CD8-positive, alpha-beta memory T cell (primary cell): Measurements from ENCODE around the gene PIGN. TPM values are rescaled to one million over a fixed set of nuclear protein-coding genes. Genes with fewer than 3 reads are reported as not detected.
A peak's percentile ranks its signal among the peaks of the same experiment; 100 is the strongest.

ENCODE experiments used
- CTCF ChIA-PET: fragments of 350-600 bp; sonication (Branson Sonifier 250); formaldehyde crosslinking; loops from one replicate; lab custom pipeline; 2021; ENCODE audit warnings: antibody characterized with exemption; lab: Charles Lee
- POLR2A ChIA-PET: fragments of 350-600 bp; sonication (Branson Sonifier 250); formaldehyde crosslinking; loops from one replicate; lab custom pipeline; 2021; ENCODE audit warnings: antibody characterized with exemption; lab: Charles Lee
- DNase-seq, 5 donors: peaks; one replicate each; pipeline versions ENCODE4 v3.0.0 to v3.0.0-alpha.2; 2020 to 2022; ENCODE audit warnings: mixed read lengths in 1 of 5
- H3K27ac ChIP-seq: one replicate; pipeline ENCODE4 v1.7.0; 2013; ENCODE audit warnings: low read depth, mild to moderate bottlenecking, low read length, moderate library complexity
- H3K27me3 ChIP-seq: 2 replicates; pipeline ENCODE4 v1.7.0; 2013; ENCODE audit warnings: low read length, mild to moderate bottlenecking; ENCODE audit not compliant: insufficient read depth, poor library complexity, severe bottlenecking
- H3K36me3 ChIP-seq: 2 replicates; pipeline ENCODE4 v1.7.0; 2013; ENCODE audit warnings: mild to moderate bottlenecking, low read length, moderate library complexity; ENCODE audit not compliant: insufficient read depth
- H3K4me1 ChIP-seq: 2 replicates; pipeline ENCODE4 v1.7.0; 2013; ENCODE audit warnings: mild to moderate bottlenecking, low read length, moderate library complexity; ENCODE audit not compliant: insufficient read depth
- H3K4me3 ChIP-seq: 2 replicates; pipeline ENCODE4 v1.7.0; 2013; ENCODE audit warnings: mild to moderate bottlenecking, low read length
- H3K9me3 ChIP-seq: 2 replicates; pipeline ENCODE4 v1.7.0; 2013; ENCODE audit warnings: mild to moderate bottlenecking, low read length
- H3K27ac Mint-ChIP-seq, 8 donors: one replicate each; pipeline ENCODE4 v1.8.0; 2020 to 2021; ENCODE audit warnings: mixed read lengths in 8 of 8, mild to moderate bottlenecking in 6 of 8, inconsistent platforms in 3 of 8, moderate library complexity in 3 of 8
- H3K27me3 Mint-ChIP-seq, 2 donors: one replicate each; pipeline ENCODE4 v1.8.0; 2020 to 2021; ENCODE audit warnings: mixed read lengths in 2 of 2, mild to moderate bottlenecking in 1 of 2, moderate library complexity in 1 of 2
- H3K36me3 Mint-ChIP-seq, 3 donors: one replicate each; pipeline ENCODE4 v1.8.0; 2020 to 2021; ENCODE audit warnings: mixed read lengths in 3 of 3, inconsistent platforms in 1 of 3, mild to moderate bottlenecking in 1 of 3
- H3K4me1 Mint-ChIP-seq, 3 donors: one replicate each; pipeline ENCODE4 v1.8.0; 2020 to 2021; ENCODE audit warnings: mixed read lengths in 3 of 3, inconsistent platforms in 1 of 3, mild to moderate bottlenecking in 1 of 3
- H3K4me3 Mint-ChIP-seq, 7 donors: one replicate each; pipeline ENCODE4 v1.8.0; 2020 to 2021; ENCODE audit warnings: mixed read lengths in 7 of 7, mild to moderate bottlenecking in 6 of 7, moderate library complexity in 4 of 7, inconsistent platforms in 2 of 7
- H3K9me3 Mint-ChIP-seq, 5 donors: one replicate each; pipeline ENCODE4 v1.8.0; 2020 to 2022; ENCODE audit warnings: mixed read lengths in 5 of 5, mild to moderate bottlenecking in 3 of 5, moderate library complexity in 2 of 5, inconsistent platforms in 1 of 5
- polyA plus RNA-seq: library from polyadenylated mRNA; unstranded; fragments of 300-500 nt; fragmentation: Illumina TruSeq; gene quantifications from one replicate; pipeline ENCODE4 v1.2.3, GENCODE V29; 2021
- total RNA-seq, 2 experiments: library from RNA; stranded (reverse); gene quantifications; one replicate each; pipeline ENCODE4 v1.2.3, GENCODE V29; 2021

The PIGN gene
- total and polyA plus RNA-seq, 3 experiments from 2014 or later = 11.4 to 24.2 (median 23.2) TPM

DNA sequence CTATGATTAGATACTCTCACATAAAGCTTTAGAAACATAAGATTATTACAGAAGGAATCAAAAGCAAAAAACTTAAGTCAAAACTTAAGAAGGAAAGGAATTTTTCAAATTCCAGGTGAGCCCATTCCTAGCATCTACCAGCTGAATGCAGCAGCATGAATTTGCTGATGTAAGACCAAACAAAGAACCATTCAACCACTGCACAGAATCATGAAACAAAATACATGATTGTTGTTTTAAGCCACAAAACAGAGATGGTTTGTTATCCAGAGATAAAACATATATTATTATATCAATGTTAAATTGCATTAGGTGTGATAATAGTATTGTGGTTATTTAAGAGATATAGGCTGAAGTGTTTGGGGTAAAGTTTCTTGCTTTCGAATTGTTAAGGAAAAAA lies 29.0 kb downstream of the PIGN start:
- H3K9me3 Mint-ChIP-seq = no peaks in the 10 kb centered on the region
- H3K27me3 Mint-ChIP-seq = no peaks in the 10 kb centered on the region
- Histone ChIP-seq H3K36me3 (no peaks in the 10 kb centered on the region), H3K27me3 (no peaks in the 10 kb centered on the region), H3K4me1 (no peaks in the 10 kb centered on the region), H3K9me3 (no peaks in the 10 kb centered on the region), H3K27ac (no peak overlapping the region), H3K4me3 (no peak overlapping the region)
- CTCF ChIA-PET = no interaction called here
- no peak overlapping the region for H3K4me3 Mint-ChIP-seq
- peaks cover 10 to 56% (median 11%) of the 10 kb centered on the region in 3 donors for H3K36me3 Mint-ChIP-seq
- POLR2A ChIA-PET = no interaction called here
- no peak for DNase-seq
- H3K4me1 Mint-ChIP-seq = peaks cover 0 to 3% (median 2%) of the 10 kb centered on the region in 3 donors
- H3K27ac Mint-ChIP-seq = no peak overlapping the region

DNA sequence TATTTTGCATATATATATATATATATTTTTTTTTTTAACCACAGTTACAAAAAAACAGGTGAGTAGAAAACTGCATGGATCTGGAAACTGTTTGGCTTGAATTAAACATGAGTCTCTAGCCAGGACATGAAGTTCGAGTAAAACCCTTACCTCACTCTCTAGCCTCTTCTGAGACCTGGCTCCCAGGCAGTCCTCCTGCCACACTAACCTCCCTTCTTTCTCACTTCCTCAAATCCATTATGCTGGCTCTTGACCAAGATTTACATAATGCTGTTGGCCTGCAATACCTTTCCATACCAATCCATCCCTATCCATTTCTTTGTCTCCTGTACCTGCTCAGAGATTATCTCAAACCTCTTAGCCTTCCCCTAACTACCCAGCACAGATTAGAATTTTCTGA lies 34.0 kb downstream of the PIGN start:
- H3K27me3 Mint-ChIP-seq = no peaks in the 10 kb centered on the region
- Histone ChIP-seq H3K4me1 (no peaks in the 10 kb centered on the region), H3K9me3 (no peaks in the 10 kb centered on the region), H3K4me3 (no peak overlapping the region), H3K27ac (no peak overlapping the region), H3K36me3 (no peaks in the 10 kb centered on the region), H3K27me3 (no peaks in the 10 kb centered on the region)
- POLR2A ChIA-PET = no interaction called here
- no peak overlapping the region for H3K4me3 Mint-ChIP-seq
- CTCF ChIA-PET = no interaction called here
- DNase-seq = no peak
- H3K27ac Mint-ChIP-seq = no peak overlapping the region
- H3K36me3 Mint-ChIP-seq = peaks cover 6 to 39% (median 13%) of the 10 kb centered on the region in 3 donors
- H3K9me3 Mint-ChIP-seq = no peaks in the 10 kb centered on the region
- H3K4me1 Mint-ChIP-seq = no peaks in the 10 kb centered on the region

DNA sequence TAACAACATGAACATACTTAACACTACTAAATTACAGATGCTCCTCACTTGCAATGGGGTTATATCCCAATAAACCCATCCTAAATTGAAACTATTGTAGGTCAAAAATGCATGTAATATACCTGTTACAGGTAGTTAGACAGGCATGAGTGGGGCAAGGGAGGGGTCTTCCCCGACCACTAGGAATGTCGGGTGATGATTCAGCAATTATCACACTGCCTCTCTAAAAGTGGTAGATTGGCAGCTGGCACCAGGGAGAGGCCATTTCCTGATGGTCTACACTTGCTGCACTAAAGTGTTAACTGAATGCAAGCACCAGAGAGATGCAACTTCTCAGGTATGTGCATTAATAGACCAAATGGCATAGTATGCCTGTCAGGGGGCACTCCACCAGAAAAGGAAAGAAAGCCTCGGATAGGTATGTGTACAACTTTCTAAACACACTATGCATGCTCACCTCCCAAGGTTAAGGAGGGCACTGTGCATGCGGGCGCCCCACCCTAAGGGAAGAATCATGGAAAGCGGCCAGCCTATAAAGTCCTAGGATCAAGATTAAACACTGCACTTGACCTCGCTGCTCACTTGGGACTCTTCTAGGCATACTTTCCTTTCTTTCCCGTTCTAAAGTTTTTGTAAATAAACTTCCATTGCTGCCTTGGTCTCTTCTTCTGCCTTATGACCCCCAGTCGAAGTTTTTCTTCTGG lies 35.6 kb downstream of the PIGN start:
- POLR2A ChIA-PET = no interaction called here
- H3K27me3 Mint-ChIP-seq = no peaks in the 10 kb centered on the region

DNA sequence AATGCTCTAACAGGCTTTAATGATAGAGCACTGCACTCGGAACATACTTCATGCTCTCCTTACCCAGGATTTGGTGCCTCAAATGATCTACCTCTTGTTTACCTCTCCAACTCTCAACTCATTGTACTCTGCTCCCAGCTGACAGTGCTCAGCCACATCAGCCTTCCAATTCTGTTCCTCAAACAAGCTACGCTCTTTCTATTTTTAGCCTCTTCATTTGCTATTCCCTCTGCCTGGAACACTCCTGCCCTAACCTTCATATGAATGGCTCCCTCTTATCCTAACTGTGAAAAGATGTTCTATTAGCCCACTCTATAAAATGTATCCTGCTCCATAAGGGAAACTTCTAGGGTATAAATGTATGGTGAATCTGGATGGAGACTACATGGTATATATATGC lies 42.5 kb downstream of the PIGN start:
- no peaks in the 10 kb centered on the region for H3K4me1 Mint-ChIP-seq
- Histone ChIP-seq H3K4me3 (no peak overlapping the region), H3K27ac (no peak overlapping the region), H3K9me3 (no peaks in the 10 kb centered on the region), H3K4me1 (no peaks in the 10 kb centered on the region), H3K36me3 (peaks cover 6% of the 10 kb centered on the region), H3K27me3 (no peaks in the 10 kb centered on the region)
- DNase-seq = no peak
- peaks cover 0 to 40% (median 17%) of the 10 kb centered on the region in 3 donors for H3K36me3 Mint-ChIP-seq
- H3K9me3 Mint-ChIP-seq = no peaks in the 10 kb centered on the region
- H3K27ac Mint-ChIP-seq = no peak overlapping the region
- no peaks in the 10 kb centered on the region for H3K27me3 Mint-ChIP-seq
- ChIA-PET CTCF (interaction anchor here (2.2 kb wide), 1 partner anchor 13 kb away, joined by 7 read pairs; no protein-coding TSS in a partner anchor), POLR2A (interaction anchor here (0.6 kb wide), 1 partner anchor 9 kb away, joined by 7 read pairs; no protein-coding TSS in a partner anchor)
- no peak overlapping the region for H3K4me3 Mint-ChIP-seq

More for the DNA sequence above, 35.6 kb downstream of the PIGN start:
- Histone ChIP-seq H3K27me3 (no peaks in the 10 kb centered on the region), H3K36me3 (no peaks in the 10 kb centered on the region), H3K27ac (no peak overlapping the region), H3K4me3 (no peak overlapping the region), H3K9me3 (no peaks in the 10 kb centered on the region), H3K4me1 (no peaks in the 10 kb centered on the region)
- Mint-ChIP-seq H3K9me3 (no peaks in the 10 kb centered on the region), H3K4me3 (no peak overlapping the region), H3K36me3 (peaks cover 0 to 38% (median 9%) of the 10 kb centered on the region in 3 donors), H3K27ac (no peak overlapping the region), H3K4me1 (no peaks in the 10 kb centered on the region)
- no peak for DNase-seq
- CTCF ChIA-PET = no interaction called here

DNA sequence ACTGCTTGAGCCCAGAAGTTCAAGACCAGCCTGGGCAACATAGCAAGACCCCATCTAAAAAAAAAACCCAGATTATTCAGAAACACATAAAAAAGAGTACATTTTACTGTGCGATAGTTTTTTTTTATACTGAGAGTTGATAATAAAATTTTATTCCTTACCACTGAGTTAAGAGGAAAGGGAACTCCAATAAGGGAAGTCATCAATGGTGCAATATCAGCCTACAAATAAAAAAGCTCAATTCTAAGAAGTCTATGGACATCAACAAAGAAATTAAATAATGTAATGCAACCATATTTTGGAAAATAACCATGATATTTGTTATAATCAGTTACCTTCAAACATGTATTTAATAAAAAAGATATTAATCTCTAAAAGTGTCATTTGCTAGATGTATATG lies 46.6 kb downstream of the PIGN start:
- peaks cover 0 to 50% (median 17%) of the 10 kb centered on the region in 3 donors for H3K36me3 Mint-ChIP-seq
- peak overlapping the region in 1 of 8 donors; percentile 21 for H3K27ac Mint-ChIP-seq
- CTCF ChIA-PET = no interaction called here
- no peak overlapping the region for H3K4me3 Mint-ChIP-seq
- Histone ChIP-seq H3K27ac (no peak overlapping the region), H3K36me3 (peaks cover 6% of the 10 kb centered on the region), H3K27me3 (no peaks in the 10 kb centered on the region), H3K4me1 (no peaks in the 10 kb centered on the region), H3K4me3 (no peak overlapping the region), H3K9me3 (no peaks in the 10 kb centered on the region)
- DNase-seq = no peak
- POLR2A ChIA-PET = no interaction called here
- no peaks in the 10 kb centered on the region for H3K27me3 Mint-ChIP-seq
- H3K4me1 Mint-ChIP-seq = no peaks in the 10 kb centered on the region
- H3K9me3 Mint-ChIP-seq = no peaks in the 10 kb centered on the region

DNA sequence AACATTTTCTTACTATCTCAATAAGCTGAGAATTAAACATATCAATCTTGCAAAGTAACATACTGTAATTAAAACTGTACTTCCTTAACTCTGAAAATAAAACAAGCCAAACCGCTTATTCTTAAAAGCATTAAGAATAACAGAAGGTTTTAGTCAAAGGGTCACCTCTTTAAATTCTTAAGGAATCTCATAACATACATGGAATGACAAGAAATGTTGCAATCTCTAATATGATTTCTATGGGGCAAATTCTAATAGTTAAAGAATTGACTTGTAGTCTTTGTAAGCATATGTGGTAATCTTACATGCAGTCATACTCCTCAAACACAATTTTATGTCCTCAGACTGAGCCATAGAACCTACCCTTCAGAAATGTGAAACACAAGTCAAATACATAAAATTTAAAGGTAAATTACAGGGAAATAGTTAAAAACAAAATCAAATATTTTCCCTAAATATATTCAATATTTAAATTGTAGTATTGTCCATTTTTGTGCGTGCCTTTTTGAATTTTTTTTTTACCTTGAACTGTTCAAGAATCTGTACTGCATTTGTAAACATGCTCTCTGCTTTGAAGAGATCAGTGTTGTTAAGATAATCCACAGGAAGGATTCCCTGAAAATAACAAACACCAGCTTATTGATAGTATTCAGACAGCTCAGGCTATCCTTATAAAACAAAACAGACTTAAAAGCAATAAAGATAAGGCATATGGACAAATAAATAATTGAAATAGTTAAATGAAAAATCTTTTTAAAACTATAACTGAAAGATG lies 48.2 kb downstream of the PIGN start:
- no peaks in the 10 kb centered on the region for H3K4me1 Mint-ChIP-seq
- H3K27ac ChIP-seq = no peak overlapping the region
- DNase-seq = no peak
- no peak overlapping the region for H3K4me3 Mint-ChIP-seq
- POLR2A ChIA-PET = no interaction called here
- no peak overlapping the region for H3K4me3 ChIP-seq
- no peaks in the 10 kb centered on the region for H3K36me3 ChIP-seq
- H3K9me3 ChIP-seq = no peaks in the 10 kb centered on the region
- H3K27me3 ChIP-seq = no peaks in the 10 kb centered on the region
- H3K4me1 ChIP-seq = no peaks in the 10 kb centered on the region
- H3K27me3 Mint-ChIP-seq = no peaks in the 10 kb centered on the region
- CTCF ChIA-PET = no interaction called here
- peak overlapping the region in 1 of 8 donors; percentile 14 for H3K27ac Mint-ChIP-seq
- peaks cover 0 to 48% (median 11%) of the 10 kb centered on the region in 3 donors for H3K36me3 Mint-ChIP-seq
- no peaks in the 10 kb centered on the region for H3K9me3 Mint-ChIP-seq

DNA sequence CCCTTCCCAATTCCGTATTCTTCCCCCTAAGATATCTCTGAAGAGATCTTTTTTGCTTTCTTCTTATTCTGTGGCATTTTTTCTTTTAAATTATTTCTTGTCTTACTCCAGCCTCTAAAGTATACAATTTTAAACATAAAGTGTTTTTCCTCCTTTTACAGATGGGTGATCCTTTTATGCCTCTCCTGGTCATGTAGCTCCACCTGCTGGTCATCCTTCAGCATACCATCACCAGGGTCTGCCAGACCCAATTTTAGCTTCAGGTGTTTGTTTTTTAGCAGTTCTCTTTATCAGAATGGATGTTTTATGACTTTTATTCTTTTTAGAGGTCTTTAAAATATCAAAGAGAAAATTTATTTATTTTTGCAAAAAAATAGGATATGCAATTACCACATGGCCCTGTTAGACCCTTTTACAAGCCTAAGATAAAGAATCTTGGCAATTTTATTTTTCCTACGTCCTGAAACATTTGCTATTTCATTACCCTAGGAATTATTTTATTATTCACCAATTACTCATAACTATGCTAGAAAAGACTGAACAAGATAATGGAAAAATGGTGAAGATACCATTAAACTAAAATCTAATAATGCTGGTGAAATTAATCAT lies 55.5 kb downstream of the PIGN start:
- Mint-ChIP-seq H3K27me3 (no peaks in the 10 kb centered on the region), H3K9me3 (no peaks in the 10 kb centered on the region), H3K4me3 (no peak overlapping the region), H3K4me1 (peaks cover 0 to 4% (median 0%) of the 10 kb centered on the region in 3 donors), H3K36me3 (peaks cover 0 to 15% (median 10%) of the 10 kb centered on the region in 3 donors), H3K27ac (no peak overlapping the region)
- H3K27me3 ChIP-seq = no peaks in the 10 kb centered on the region
- ChIA-PET CTCF (interaction anchor here (1.0 to 2.5 kb wide), 5 partner anchors 13 to 550 kb away, joined by 3 to 24 read pairs (median 7); no protein-coding TSS in a partner anchor), POLR2A (no interaction called here)
- H3K9me3 ChIP-seq = no peaks in the 10 kb centered on the region
- peak; percentile 10 to 55 (median 41) for DNase-seq
- no peaks in the 10 kb centered on the region for H3K4me1 ChIP-seq
- no peaks in the 10 kb centered on the region for H3K36me3 ChIP-seq
- H3K27ac ChIP-seq = no peak overlapping the region
- no peak overlapping the region for H3K4me3 ChIP-seq

DNA sequence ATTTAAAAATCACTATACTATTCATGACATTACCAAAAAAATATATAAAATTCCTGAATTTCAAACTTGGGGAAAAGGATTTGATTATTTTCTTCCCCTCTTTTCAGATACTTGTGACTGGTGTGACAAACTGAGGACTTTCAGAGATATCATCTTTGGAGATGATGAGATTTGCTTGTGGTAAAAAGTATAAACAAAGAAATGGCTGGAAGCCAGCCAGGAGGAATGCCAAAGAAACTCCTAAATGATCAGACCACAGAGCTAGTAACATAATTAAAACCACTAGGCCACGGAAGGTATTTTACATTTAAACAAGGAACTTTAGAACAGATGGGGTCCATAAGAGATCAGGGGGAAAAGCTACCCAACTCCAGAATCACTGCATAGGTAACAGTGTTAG lies 58.7 kb downstream of the PIGN start:
- Mint-ChIP-seq H3K27ac (no peak overlapping the region), H3K27me3 (no peaks in the 10 kb centered on the region), H3K9me3 (no peaks in the 10 kb centered on the region), H3K36me3 (peaks cover 0 to 8% (median 7%) of the 10 kb centered on the region in 3 donors), H3K4me1 (peaks cover 0 to 4% (median 0%) of the 10 kb centered on the region in 3 donors), H3K4me3 (no peak overlapping the region)
- no peaks in the 10 kb centered on the region for H3K9me3 ChIP-seq
- no peaks in the 10 kb centered on the region for H3K4me1 ChIP-seq
- H3K27ac ChIP-seq = no peak overlapping the region
- H3K36me3 ChIP-seq = no peaks in the 10 kb centered on the region
- ChIA-PET POLR2A (no interaction called here), CTCF (no interaction called here)
- H3K27me3 ChIP-seq = no peaks in the 10 kb centered on the region
- no peak for DNase-seq
- no peak overlapping the region for H3K4me3 ChIP-seq
